MM.1S (cell line): ENCODE results near the gene LDLRAD4.

Experiments
- EZH2 ChIP-seq: fragments of 300-600 bp; sonication (generic); optimal IDR thresholded peaks from 2 replicates; pipeline ENCODE3; 2017; ENCODE audit warnings: low read depth, mild to moderate bottlenecking, antibody characterized with exemption, low read length, mixed read lengths
- TF ChIP-seq, protein P1 (sequence below): fragments of 300-600 bp; sonication (generic); IDR thresholded peaks from 2 replicates; pipeline ENCODE4 v1.5.1; 2016; ENCODE audit warnings: antibody characterized with exemption, low read length, mixed read lengths

DNA sequence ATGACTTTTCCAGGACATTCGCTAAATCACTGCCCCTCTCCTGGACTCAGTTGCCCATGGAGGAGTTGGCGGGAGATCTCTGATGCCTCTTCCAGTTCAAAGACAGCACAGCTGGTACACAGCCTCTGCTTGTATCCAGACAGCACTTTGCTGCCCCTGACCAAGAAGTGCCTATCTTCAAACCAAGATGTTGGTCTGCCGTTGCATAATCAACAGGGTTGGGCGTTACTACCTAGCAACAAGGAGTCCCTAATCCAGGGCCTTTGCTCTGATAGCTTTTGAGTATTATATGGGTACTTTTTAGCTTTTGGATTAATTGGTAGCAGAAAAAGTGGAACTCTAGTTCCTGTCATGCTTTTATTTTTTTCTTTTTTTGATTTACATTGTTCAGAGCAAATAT is 341.2 kb downstream of the LDLRAD4 start:
- TF ChIP-seq, protein P1, sequence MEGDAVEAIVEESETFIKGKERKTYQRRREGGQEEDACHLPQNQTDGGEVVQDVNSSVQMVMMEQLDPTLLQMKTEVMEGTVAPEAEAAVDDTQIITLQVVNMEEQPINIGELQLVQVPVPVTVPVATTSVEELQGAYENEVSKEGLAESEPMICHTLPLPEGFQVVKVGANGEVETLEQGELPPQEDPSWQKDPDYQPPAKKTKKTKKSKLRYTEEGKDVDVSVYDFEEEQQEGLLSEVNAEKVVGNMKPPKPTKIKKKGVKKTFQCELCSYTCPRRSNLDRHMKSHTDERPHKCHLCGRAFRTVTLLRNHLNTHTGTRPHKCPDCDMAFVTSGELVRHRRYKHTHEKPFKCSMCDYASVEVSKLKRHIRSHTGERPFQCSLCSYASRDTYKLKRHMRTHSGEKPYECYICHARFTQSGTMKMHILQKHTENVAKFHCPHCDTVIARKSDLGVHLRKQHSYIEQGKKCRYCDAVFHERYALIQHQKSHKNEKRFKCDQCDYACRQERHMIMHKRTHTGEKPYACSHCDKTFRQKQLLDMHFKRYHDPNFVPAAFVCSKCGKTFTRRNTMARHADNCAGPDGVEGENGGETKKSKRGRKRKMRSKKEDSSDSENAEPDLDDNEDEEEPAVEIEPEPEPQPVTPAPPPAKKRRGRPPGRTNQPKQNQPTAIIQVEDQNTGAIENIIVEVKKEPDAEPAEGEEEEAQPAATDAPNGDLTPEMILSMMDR: no peak
- TF ChIP-seq EZH2: no peak
